H1 (cell line): ENCODE data around the gene COL8A2. TPM values are rescaled to one million over a fixed set of nuclear protein-coding genes. Genes with fewer than 3 reads are reported as not detected.

Source experiments
- CTCF ChIA-PET: fragments of 300-600 bp; sonication (Branson Sonifier 250); formaldehyde crosslinking; loops from one replicate; lab custom pipeline; 2021; ENCODE audit not compliant: partially characterized antibody; lab: Charles Lee
- POLR2A ChIA-PET: fragments of 300-600 bp; sonication (Branson Sonifier 250); formaldehyde crosslinking; loops from one replicate; lab custom pipeline; 2021; ENCODE audit warnings: inconsistent platforms; ENCODE audit not compliant: partially characterized antibody; lab: Charles Lee
- DNase-seq, 2 experiments: peaks; one replicate each; pipeline versions ENCODE4 v3.0.0 to v3.0.0-alpha.2; 2010 to 2022; ENCODE audit warnings: low spot score in 2 of 2, low read depth in 1 of 2, mixed read lengths in 1 of 2
- FAIRE-seq: peaks from 2 replicates; lab custom pipeline; 2011; peaks lifted over from hg19 to GRCh38; lab: Jason Lieb, UNC
- H2AFZ ChIP-seq: 2 replicates; pipeline ENCODE4 v1.8.1; 2012; ENCODE audit warnings: low read length, inconsistent platforms
- H2AK5ac ChIP-seq: 2 replicates; pipeline ENCODE4 v1.6.1; 2013; ENCODE audit warnings: low read depth, low read length
- H2BK120ac ChIP-seq: replicated peaks from 2 replicates; pipeline ENCODE3; 2013; ENCODE audit warnings: low read depth, low read length, inconsistent platforms
- H2BK12ac ChIP-seq: 2 replicates; pipeline ENCODE4 v1.6.1; 2013; ENCODE audit warnings: low read depth, low read length
- H2BK15ac ChIP-seq: 2 replicates; pipeline ENCODE4 v1.6.1; 2013; ENCODE audit warnings: low read length
- H2BK20ac ChIP-seq: 2 replicates; pipeline ENCODE4 v1.6.1; 2013; ENCODE audit warnings: low read length
- H2BK5ac ChIP-seq: 2 replicates; pipeline ENCODE4 v1.6.1; 2013; ENCODE audit warnings: low read depth, low read length
- H3K14ac ChIP-seq: 2 replicates; pipeline ENCODE4 v1.6.1; 2013; ENCODE audit warnings: inconsistent platforms; ENCODE audit not compliant: insufficient read length
- H3K18ac ChIP-seq: 2 replicates; pipeline ENCODE4 v1.6.1; 2013; ENCODE audit warnings: low read length; ENCODE audit errors: extremely low read depth
- H3K23ac ChIP-seq: 2 replicates; pipeline ENCODE4 v1.6.1; 2013; ENCODE audit warnings: inconsistent platforms; ENCODE audit not compliant: insufficient read length
- H3K23me2 ChIP-seq: 2 replicates; pipeline ENCODE4 v1.6.1; 2013; ENCODE audit warnings: low read depth, low read length
- H3K27ac ChIP-seq: 2 replicates; pipeline ENCODE4 v1.6.1; 2011; ENCODE audit warnings: low read depth, low read length, inconsistent platforms
- H3K27me3 ChIP-seq, 4 experiments: replicated peaks in 1 of 4; 1 replicate in 1 of 4; 2 replicates in 3 of 4; pipeline versions ENCODE4 v1.6.1 to v1.8.1; 2011 to 2013; ENCODE audit warnings: low read length in 3 of 4, mild to moderate bottlenecking in 3 of 4, inconsistent platforms in 2 of 4, mixed read lengths in 2 of 4, moderate library complexity in 1 of 4; ENCODE audit not compliant: control insufficient read depth in 3 of 4, insufficient read depth in 3 of 4; ENCODE audit errors: extremely low read depth in 1 of 4
- H3K36me3 ChIP-seq, 4 experiments: 2 replicates each; pipeline versions ENCODE4 v1.6.1 to v1.8.1; 2011 to 2013; ENCODE audit warnings: mild to moderate bottlenecking in 4 of 4, low read length in 3 of 4, moderate library complexity in 2 of 4, control low read depth in 1 of 4, inconsistent platforms in 1 of 4; ENCODE audit not compliant: insufficient read depth in 4 of 4, control insufficient read depth in 2 of 4
- H3K4ac ChIP-seq: replicated peaks from 2 replicates; pipeline ENCODE3; 2013; ENCODE audit warnings: low read length, low read depth, mixed read lengths, inconsistent platforms; ENCODE audit not compliant: insufficient read length
- H3K4me1 ChIP-seq, 4 experiments: replicated peaks in 1 of 4; 1 replicate in 1 of 4; 2 replicates in 3 of 4; pipeline versions ENCODE4 v1.6.1 to v1.8.1; 2011 to 2013; ENCODE audit warnings: low read length in 3 of 4, inconsistent platforms in 2 of 4, mixed read lengths in 1 of 4; ENCODE audit not compliant: insufficient read depth in 4 of 4, control insufficient read depth in 3 of 4
- H3K4me2 ChIP-seq, 2 experiments: 2 replicates each; pipeline versions ENCODE4 v1.6.1 to v1.8.1; 2011 to 2013; ENCODE audit warnings: low read depth in 2 of 2, low read length in 2 of 2, control low read depth in 1 of 2, inconsistent platforms in 1 of 2, mild to moderate bottlenecking in 1 of 2; ENCODE audit not compliant: insufficient read depth in 1 of 2
- H3K4me3 ChIP-seq, 4 experiments: fragments of 200-600, 300-600 bp in 1 of 4; sonication (generic), shearing (Covaris generic), sonication (Bioruptor Twin) in 1 of 4; 2 replicates each; pipeline versions ENCODE4 v1.5.1 to v1.8.1; 2011 to 2016; ENCODE audit warnings: low read length in 4 of 4, low read depth in 3 of 4, control low read depth in 2 of 4, inconsistent platforms in 2 of 4, mild to moderate bottlenecking in 2 of 4, mixed read lengths in 1 of 4, moderate library complexity in 1 of 4; ENCODE audit not compliant: insufficient read depth in 2 of 4; ENCODE audit errors: extremely low read depth in 1 of 4
- H3K56ac ChIP-seq: replicated peaks from 2 replicates; pipeline ENCODE3; 2013; ENCODE audit warnings: low read depth, mild to moderate bottlenecking, mixed read lengths, low read length, inconsistent platforms; ENCODE audit not compliant: insufficient read length
- H3K79me1 ChIP-seq: 2 replicates; pipeline ENCODE4 v1.6.1; 2013; ENCODE audit warnings: low read depth, low read length, control low read depth
- H3K79me2 ChIP-seq, 2 experiments: 2 replicates each; pipeline versions ENCODE4 v1.6.1 to v1.8.1; 2012 to 2013; ENCODE audit warnings: low read length in 2 of 2, mild to moderate bottlenecking in 2 of 2, inconsistent platforms in 1 of 2; ENCODE audit not compliant: insufficient read depth in 2 of 2, control insufficient read depth in 1 of 2
- H3K9ac ChIP-seq, 4 experiments: replicated peaks in 1 of 4; 1 replicate in 1 of 4; 2 replicates in 3 of 4; pipeline versions ENCODE4 v1.6.1 to v1.8.1; 2011 to 2013; ENCODE audit warnings: low read depth in 3 of 4, low read length in 3 of 4, control low read depth in 2 of 4, mild to moderate bottlenecking in 2 of 4, moderate library complexity in 2 of 4, inconsistent platforms in 1 of 4; ENCODE audit errors: extremely low read depth in 1 of 4
- H3K9me3 ChIP-seq, 2 experiments: 2 replicates each; pipeline versions ENCODE4 v1.6.1 to v1.8.1; 2012 to 2013; ENCODE audit warnings: mild to moderate bottlenecking in 2 of 2, moderate library complexity in 2 of 2, control low read depth in 1 of 2, inconsistent platforms in 1 of 2, low read depth in 1 of 2, low read length in 1 of 2, mixed read lengths in 1 of 2; ENCODE audit not compliant: insufficient read depth in 2 of 2
- H4K20me1 ChIP-seq, 2 experiments: replicated peaks in 1 of 2; 2 replicates each; pipeline versions ENCODE3 to v1.8.1; 2011 to 2013; ENCODE audit warnings: inconsistent platforms in 2 of 2, low read length in 2 of 2, mild to moderate bottlenecking in 1 of 2; ENCODE audit not compliant: insufficient read depth in 2 of 2, control insufficient read depth in 1 of 2
- H4K5ac ChIP-seq: 2 replicates; pipeline ENCODE4 v1.6.1; 2013; ENCODE audit warnings: low read length, low read depth, mixed read lengths, inconsistent platforms; ENCODE audit not compliant: insufficient read length
- H4K8ac ChIP-seq: 2 replicates; pipeline ENCODE4 v1.8.0; 2013; ENCODE audit warnings: mild to moderate bottlenecking, moderate library complexity, low read length, inconsistent platforms; ENCODE audit not compliant: insufficient read depth; ENCODE audit errors: extremely low read depth
- H4K91ac ChIP-seq: replicated peaks from 2 replicates; pipeline ENCODE3; 2013; ENCODE audit warnings: low read length, mixed read lengths, inconsistent platforms; ENCODE audit not compliant: insufficient read length
- CHD2 ChIP-seq: IDR thresholded peaks from 2 replicates; pipeline ENCODE4 v1.6.1; 2012; ENCODE audit warnings: low read length, improper control_type of control experiment
- CREB1 ChIP-seq: IDR thresholded peaks from 2 replicates; pipeline ENCODE4 v1.6.1; 2012; ENCODE audit warnings: inconsistent platforms
- HDAC6 ChIP-seq: IDR thresholded peaks from one replicate; pipeline ENCODE4 v1.7.1; 2012; ENCODE audit warnings: low read depth, mild to moderate bottlenecking, inconsistent platforms, low read length, moderate library complexity
- JUND ChIP-seq: IDR thresholded peaks from 2 replicates; pipeline ENCODE4 v1.6.1; 2011; ENCODE audit warnings: mild to moderate bottlenecking, improper control_type of control experiment, low read length
- POLR2AphosphoS5 ChIP-seq: IDR thresholded peaks from 2 replicates; pipeline ENCODE4 v1.6.1; 2011; ENCODE audit warnings: low read depth, low read length
- RBBP5 ChIP-seq: IDR thresholded peaks from 2 replicates; pipeline ENCODE4 v1.7.1; 2012; ENCODE audit warnings: low read depth, mild to moderate bottlenecking, inconsistent platforms, low read length, moderate library complexity, borderline replicate concordance
- RXRA ChIP-seq: IDR thresholded peaks from 2 replicates; pipeline ENCODE4 v1.6.1; 2011; ENCODE audit warnings: low read depth, mild to moderate bottlenecking, low read length, moderate library complexity; ENCODE audit not compliant: insufficient read depth
- SIRT6 ChIP-seq: IDR thresholded peaks from one replicate; pipeline ENCODE4 v1.7.1; 2012; ENCODE audit warnings: low read length, inconsistent platforms
- TEAD4 ChIP-seq: IDR thresholded peaks from 2 replicates; pipeline ENCODE4 v1.6.1; 2012; ENCODE audit warnings: low read depth, low read length, inconsistent platforms, mixed read lengths
- WGBS, 2 experiments: shearing (Covaris generic) in 1 of 2; methylation state at CpG; one replicate each; pipeline versions ENCODE4 v1.1.6 to v1.1.7; 2013 to 2015; ENCODE audit warnings: low lambda C conversion rate in 2 of 2, mixed read lengths in 2 of 2, inconsistent platforms in 1 of 2, low coverage in 1 of 2, missing lambda C conversion rate in 1 of 2; ENCODE audit not compliant: insufficient replicate concordance in 2 of 2, insufficient coverage in 1 of 2, insufficient read length in 1 of 2; ENCODE audit errors: extremely low coverage in 1 of 2, missing lambda C conversion rate in 1 of 2; 5-methylcytosine and 5-hydroxymethylcytosine counted together
- long read RNA-seq, 2 experiments: library from RNA in 1 of 2; library from capped mRNA in 1 of 2; stranded (forward); transcript quantifications; one replicate each; pipeline ENCODE4 v2.0.0, GENCODE V29; 2021; ENCODE audit warnings: inconsistent platforms in 1 of 2
- polyA minus RNA-seq, 3 experiments: library from RNA; depleted of rRNA, polyadenylated mRNA; stranded (reverse); fragments of >200 nt; gene quantifications; 1 replicate in 2 of 3; 2 replicates in 1 of 3; pipeline ENCODE4 v1.2.3, GENCODE V29; 2011
- polyA plus RNA-seq, 7 experiments: library from polyadenylated mRNA; depleted of rRNA in 3 of 7; stranded (reverse) in 5 of 7; unstranded in 2 of 7; fragments of >200 nt in 5 of 7; fragments of 200-250 nt in 2 of 7; gene quantifications; 1 replicate in 5 of 7; 2 replicates in 1 of 7; 4 replicates in 1 of 7; pipeline versions ENCODE4 v1.2.1 to v1.2.3, GENCODE V29; 2011 to 2013; ENCODE audit warnings: missing spikeins in 2 of 7, mixed read lengths in 2 of 7
- total RNA-seq: library from RNA; stranded (reverse); fragmentation: NEBNext Ultra II Directional; extraction: Animal tissue kit (Norgen Biotek cat#: 25700); gene quantifications from 2 replicates; pipeline ENCODE4 v1.2.1, GENCODE V29; 2021

COL8A2 gene
- 2.4 and 2.8 TPM in 2 replicates for total RNA-seq
- polyA plus RNA-seq (2011; rRNA removed): 2.1 and 2.4 TPM in 2 replicates
- 1.7 TPM for polyA plus RNA-seq (2011; cell fraction: cytosol; rRNA removed)
- polyA plus RNA-seq (2011; cell fraction: nucleus; rRNA removed): 2.5 TPM
- polyA plus RNA-seq (2012, experiment 1 of 2): 1.1 to 2.4 TPM (median 1.6 TPM) in 4 replicates
- 1.4 TPM for polyA plus RNA-seq (2012, experiment 2 of 2)
- 3.2 TPM for polyA plus RNA-seq (2013, experiment 1 of 2)
- 2.8 TPM for polyA plus RNA-seq (2013, experiment 2 of 2)
- polyA minus RNA-seq (2011; rRNA and poly(A)+ RNA removed): 1.1 TPM in 2 replicates
- 2.0 TPM for polyA minus RNA-seq (2011; cell fraction: cytosol; rRNA and poly(A)+ RNA removed)
- 1.6 TPM for polyA minus RNA-seq (2011; cell fraction: nucleus; rRNA and poly(A)+ RNA removed)
- long read RNA-seq, experiment 1, partial matches to known transcripts: 0 of 3 reads
- long read RNA-seq, experiment 1, other reads (novel, unspliced or antisense): 3 of 3 reads
- long read RNA-seq, experiment 2: 0 reads

GRCh38 chr1:36125129-36125991, at the start of gene COL8A2:
Gene COL8A2, minus strand, starts transcription at chr1:36125222. Its CDS starts 24,980 bp downstream, at chr1:36100242.
- H4K8ac ChIP-seq: peak within 1 kb of the TSS; percentile 86
- peaks cover 16 to 38% (median 30%) of the 10 kb centered on the region in 4 experiments for H3K27me3 ChIP-seq
- H2AK5ac ChIP-seq: peak within 1 kb of the TSS; percentile 53; the same call in 1 of the 2 replicates
- no peak within 1 kb of the TSS for H3K56ac ChIP-seq
- peaks cover 16% of the 10 kb centered on the region; the same call in 1 of the 2 replicates for H3K23me2 ChIP-seq
- peak within 1 kb of the TSS; percentile 52; the same call in 1 of the 2 replicates for H2BK5ac ChIP-seq
- no peaks in the 10 kb centered on the region for H3K36me3 ChIP-seq
- H2BK15ac ChIP-seq: peak within 1 kb of the TSS; percentile 72; the same call in 1 of the 2 replicates
- peak within 1 kb of the TSS; percentile 83 for H2AFZ ChIP-seq
- no peak within 1 kb of the TSS for H3K14ac ChIP-seq
- H3K27ac ChIP-seq: no peak within 1 kb of the TSS
- no peak within 1 kb of the TSS for H2BK120ac ChIP-seq
- H3K9me3 ChIP-seq: no peaks in the 10 kb centered on the region
- peaks cover 0 to 5% of the 10 kb centered on the region in 2 experiments for H4K20me1 ChIP-seq
- peak within 1 kb of the TSS; percentile 27 to 62 (median 29) for H3K4me3 ChIP-seq
- H4K5ac ChIP-seq: peak within 1 kb of the TSS; percentile 1
- no peak within 1 kb of the TSS for H3K23ac ChIP-seq
- no peaks in the 10 kb centered on the region for H3K79me1 ChIP-seq
- H4K91ac ChIP-seq: peak within 1 kb of the TSS; percentile 56
- ChIA-PET POLR2A (interaction anchor here (1.0 kb wide), 1 partner anchor 10 kb away, joined by 3 read pairs; no protein-coding TSS in a partner anchor), CTCF (interaction anchor here (0.8 kb wide), 1 partner anchor 25 kb away, joined by 3 read pairs; no protein-coding TSS in a partner anchor)
- peak within 1 kb of the TSS; percentile 78 for H3K4ac ChIP-seq
- H3K9ac ChIP-seq: no peak within 1 kb of the TSS; a peak in 1 of 7 replicates
- H3K4me2 ChIP-seq: peak within 1 kb of the TSS; percentile 40 to 78
- 29% methylated on average over 29 of the region's 77 CpGs; no CpG with 5 or more reads in 1 of the 2 experiments for WGBS, 2 experiments
- H3K4me1 ChIP-seq: peaks cover 0 to 11% (median 5%) of the 10 kb centered on the region in 4 experiments; a peak in 5 of 7 replicates
- H3K18ac ChIP-seq: peak within 1 kb of the TSS; percentile 90
- H2BK20ac ChIP-seq: peak within 1 kb of the TSS; percentile 72
- no peak for FAIRE-seq
- peak in 1 of 2 experiments; percentile 65 for DNase-seq
- peak within 1 kb of the TSS; percentile 87; the same call in 1 of the 2 replicates for H2BK12ac ChIP-seq
- H3K79me2 ChIP-seq: no peaks in the 10 kb centered on the region
- TF ChIP-seq HDAC6: no peak
- TF ChIP-seq CREB1: no peak
- no peak for TF ChIP-seq SIRT6
- no peak for TF ChIP-seq CHD2
- TF ChIP-seq RBBP5: no peak
- TF ChIP-seq RXRA: no peak
- TF ChIP-seq JUND: no peak
- TF ChIP-seq POLR2AphosphoS5: no peak
- no peak for TF ChIP-seq TEAD4
